Measurements from ENCODE around the gene FANCG.

The FANCG gene

DNA sequence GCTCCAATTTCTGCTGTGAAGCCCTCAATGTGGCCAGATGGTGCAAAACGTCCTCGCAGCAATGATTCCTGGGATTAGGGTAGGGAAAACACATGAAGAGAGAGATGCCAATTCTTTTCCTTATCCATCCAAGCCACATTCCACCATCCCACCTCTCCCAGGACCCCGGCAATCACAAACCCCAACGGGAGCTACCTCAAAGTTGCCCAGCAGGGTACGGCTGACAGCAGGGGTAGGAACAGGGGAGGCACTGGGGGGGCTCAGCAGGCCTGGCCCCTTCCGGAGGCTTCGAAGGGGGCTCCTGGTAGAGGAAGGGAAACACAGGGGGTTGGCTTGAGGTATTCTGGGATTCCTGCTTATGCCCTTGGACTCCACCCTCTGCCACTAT is 26.6 kb upstream of the FANCG start:
- DNase-seq (ENCODE audit: insufficient read length, low spot score) (no peak), FAIRE-seq (no peak)
- TF ChIP-seq, protein P1, sequence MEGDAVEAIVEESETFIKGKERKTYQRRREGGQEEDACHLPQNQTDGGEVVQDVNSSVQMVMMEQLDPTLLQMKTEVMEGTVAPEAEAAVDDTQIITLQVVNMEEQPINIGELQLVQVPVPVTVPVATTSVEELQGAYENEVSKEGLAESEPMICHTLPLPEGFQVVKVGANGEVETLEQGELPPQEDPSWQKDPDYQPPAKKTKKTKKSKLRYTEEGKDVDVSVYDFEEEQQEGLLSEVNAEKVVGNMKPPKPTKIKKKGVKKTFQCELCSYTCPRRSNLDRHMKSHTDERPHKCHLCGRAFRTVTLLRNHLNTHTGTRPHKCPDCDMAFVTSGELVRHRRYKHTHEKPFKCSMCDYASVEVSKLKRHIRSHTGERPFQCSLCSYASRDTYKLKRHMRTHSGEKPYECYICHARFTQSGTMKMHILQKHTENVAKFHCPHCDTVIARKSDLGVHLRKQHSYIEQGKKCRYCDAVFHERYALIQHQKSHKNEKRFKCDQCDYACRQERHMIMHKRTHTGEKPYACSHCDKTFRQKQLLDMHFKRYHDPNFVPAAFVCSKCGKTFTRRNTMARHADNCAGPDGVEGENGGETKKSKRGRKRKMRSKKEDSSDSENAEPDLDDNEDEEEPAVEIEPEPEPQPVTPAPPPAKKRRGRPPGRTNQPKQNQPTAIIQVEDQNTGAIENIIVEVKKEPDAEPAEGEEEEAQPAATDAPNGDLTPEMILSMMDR (IDR thresholded peaks at IDR 0.05; ENCODE audit: insufficient read depth, missing control alignments) = no peak

DNA sequence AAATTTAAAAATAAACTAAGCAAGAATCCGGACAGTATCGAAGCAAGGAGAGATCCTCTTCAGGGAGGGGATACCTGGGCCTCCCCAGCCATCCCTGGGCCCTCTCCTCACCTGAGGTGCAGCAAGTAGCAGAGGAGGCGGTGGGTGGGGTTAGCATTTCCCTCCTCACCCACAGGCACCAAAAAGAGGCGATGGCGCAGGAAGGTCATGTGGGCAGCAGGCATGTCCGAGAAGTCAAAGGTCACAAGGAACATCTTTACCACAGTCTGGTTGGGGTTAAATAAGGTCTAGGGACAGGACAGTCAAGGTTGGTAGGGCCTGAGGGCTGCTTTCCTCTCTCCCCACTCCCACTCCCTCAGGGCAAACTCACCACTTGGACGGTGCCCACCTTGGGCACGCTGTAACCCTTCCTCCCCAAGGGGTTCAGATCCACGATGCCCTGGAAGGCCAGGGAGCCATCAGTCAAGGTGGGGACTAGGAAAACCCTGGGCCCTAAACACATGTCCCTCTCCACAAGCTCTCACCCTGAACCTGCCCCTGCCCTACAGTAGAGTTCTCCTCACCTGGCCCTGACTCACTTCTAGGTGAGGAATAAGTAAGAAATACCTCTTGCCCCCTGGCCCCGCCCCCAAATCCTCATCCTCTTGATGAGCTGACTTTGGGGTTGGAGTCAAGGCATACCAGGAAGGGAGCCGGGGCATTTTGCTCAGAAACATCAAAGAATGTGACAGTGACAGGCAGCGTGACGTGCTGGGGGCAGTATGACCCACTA is 26.0 kb upstream of the FANCG start:
- FAIRE-seq (no peak), DNase-seq (ENCODE audit: insufficient read length, low spot score) (no peak)
- TF ChIP-seq, protein P1 (IDR thresholded peaks at IDR 0.05; ENCODE audit: insufficient read depth, missing control alignments) = no peak

DNA sequence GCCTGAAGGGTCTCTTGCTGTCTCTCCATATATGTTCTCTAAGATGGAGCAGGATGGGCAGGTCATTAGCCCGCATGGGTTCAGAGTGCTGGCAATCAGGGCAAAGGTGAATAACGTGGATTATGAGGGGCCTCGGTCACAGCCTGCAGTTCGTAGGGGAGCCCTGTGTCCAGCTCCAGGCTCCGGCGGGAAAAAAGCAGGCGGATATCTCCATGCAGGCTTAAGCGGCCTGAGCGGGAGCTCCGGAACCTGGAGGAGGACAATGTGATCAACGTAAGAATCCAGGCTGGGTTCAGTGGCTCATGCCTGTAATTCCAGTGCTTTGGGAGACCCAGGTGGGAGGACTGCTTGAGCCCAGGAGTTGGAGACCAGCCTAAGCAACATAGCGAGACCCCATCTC is 25.4 kb upstream of the FANCG start:
- TF ChIP-seq, protein P1 (IDR thresholded peaks at IDR 0.05; ENCODE audit: insufficient read depth, missing control alignments) = no peak
- no peak for DNase-seq (ENCODE audit: insufficient read length, low spot score)
- FAIRE-seq = no peak

DNA sequence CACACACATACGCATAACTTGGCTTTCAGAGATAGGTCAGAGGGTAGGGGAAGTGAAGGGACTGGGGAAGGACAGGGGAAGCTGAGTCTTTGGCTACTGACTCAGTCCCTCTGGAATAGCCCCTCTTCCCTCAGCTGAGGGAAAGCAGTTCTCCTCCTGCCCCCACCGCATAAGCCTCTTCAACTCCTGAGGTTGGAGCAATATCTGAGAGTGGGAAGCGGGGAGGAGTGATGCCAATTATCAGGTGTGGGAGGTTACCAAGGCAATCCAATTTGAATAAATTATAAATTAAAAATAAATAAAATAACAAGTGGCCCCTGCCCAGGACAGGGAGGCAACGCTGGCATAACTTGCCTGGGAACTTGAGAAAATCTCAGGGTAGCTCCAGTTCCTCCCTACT is 24.8 kb upstream of the FANCG start:
- FAIRE-seq (no peak), DNase-seq (ENCODE audit: insufficient read length, low spot score) (no peak)
- TF ChIP-seq, protein P1 (IDR thresholded peaks at IDR 0.05; ENCODE audit: insufficient read depth, missing control alignments) = no peak

DNA sequence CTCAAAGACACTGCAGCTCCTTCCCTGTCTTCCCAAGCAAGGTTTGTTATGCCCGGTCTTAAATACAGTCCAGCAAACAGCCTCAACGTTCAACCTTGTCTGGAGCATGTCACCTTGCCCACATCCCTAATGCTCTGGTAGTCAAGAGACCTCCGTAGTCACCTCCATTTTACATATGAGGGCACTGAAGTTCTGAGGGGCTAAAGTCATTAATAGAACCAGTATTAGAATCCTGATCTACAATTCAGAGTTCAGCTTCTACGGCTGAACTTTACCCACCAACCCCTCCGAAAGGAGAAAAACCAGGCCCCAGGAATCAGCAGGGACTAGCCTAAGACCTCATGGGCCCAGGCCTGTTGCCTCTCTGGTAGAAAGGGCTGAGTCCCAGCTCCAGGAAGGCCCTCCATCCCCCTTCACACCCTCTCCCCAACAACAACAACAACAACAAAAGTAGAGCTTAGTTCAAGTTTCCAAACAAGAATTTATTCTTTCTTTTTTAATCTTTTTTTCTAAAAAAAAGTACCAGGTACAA is 24.0 kb upstream of the FANCG start:
- no peak for DNase-seq (ENCODE audit: insufficient read length, low spot score)
- FAIRE-seq = no peak
- TF ChIP-seq, protein P1 (IDR thresholded peaks at IDR 0.05; ENCODE audit: insufficient read depth, missing control alignments) = no peak

DNA sequence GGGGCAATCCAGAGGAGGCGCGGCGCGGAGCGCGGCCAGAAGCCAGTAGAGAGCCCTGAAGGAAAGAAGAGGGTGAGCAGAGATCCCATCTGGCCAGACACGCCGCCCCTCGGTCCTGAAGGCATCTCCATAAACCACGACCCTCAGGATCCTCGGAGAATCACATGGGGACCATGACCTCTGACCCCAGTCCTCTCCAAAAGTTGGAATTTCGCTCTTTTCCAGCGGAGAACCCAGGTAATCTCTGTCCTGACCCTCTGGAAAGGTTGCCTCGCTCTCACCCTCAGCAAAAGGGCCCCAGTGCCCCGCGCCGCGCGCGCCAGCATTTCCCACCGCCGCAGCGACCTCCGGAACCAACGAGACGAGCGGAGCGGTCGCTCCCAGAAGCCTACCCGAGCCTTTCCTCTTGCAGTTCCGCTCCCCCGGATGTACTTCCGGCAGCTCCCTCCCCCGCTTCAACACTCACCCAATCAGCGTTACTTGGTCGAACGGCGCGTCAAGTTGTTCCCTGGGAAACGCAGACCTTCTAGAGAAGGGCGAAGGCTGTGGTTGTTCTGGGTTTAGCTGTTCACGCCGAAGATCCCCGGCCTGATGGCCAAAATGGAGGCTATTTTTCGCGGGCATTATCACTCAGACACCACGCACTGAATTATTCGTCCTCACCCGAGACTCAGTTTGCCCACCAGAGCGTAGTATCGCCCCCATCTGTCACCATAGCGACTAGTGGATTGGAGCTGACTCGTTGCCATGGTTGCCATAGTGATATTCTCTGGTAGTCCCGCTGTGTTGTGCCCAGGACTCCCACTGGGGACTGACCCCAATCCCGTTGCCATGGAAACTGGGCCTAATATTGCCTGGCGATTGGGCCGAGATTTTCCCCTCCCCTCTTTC is 23.3 kb upstream of the FANCG start, which contains the start of gene STOML2:
Gene STOML2, minus strand, starts transcription at position 363 of the 891 bp plus-strand sequence. Its CDS starts 37 bp downstream, at position 326.
- FAIRE-seq (no peak), DNase-seq (ENCODE audit: insufficient read length, low spot score) (peak; percentile 98)
- TF ChIP-seq, protein P1 (IDR thresholded peaks at IDR 0.05; ENCODE audit: insufficient read depth, missing control alignments) = no peak

Measured in D721Med (cell line).